Body of pancreas (tissue), 4 donors: ENCODE measurements around the gene GPR37. TPM values are rescaled to one million over a fixed set of nuclear protein-coding genes. Genes with fewer than 3 reads are reported as not detected.
A peak's percentile ranks its signal among the peaks of the same experiment; 100 is the strongest.

Experiments used
- ATAC-seq: fragments of 150-250 bp; one replicate; pipeline ENCODE4 v1.9.1; 2016
- DNase-seq, 4 donors: peaks; one replicate each; pipeline ENCODE4 v3.0.0-alpha.2; 2019
- H3K27ac ChIP-seq, 4 donors: fragments of 200-600 bp; sonication (generic); 1 replicate in 3 of 4; 2 replicates in 1 of 4; pipeline versions ENCODE4 v1.5.1 to v1.6.1; 2016 to 2019; ENCODE audit warnings: mild to moderate bottlenecking in 1 of 4, mixed read lengths in 1 of 4, moderate library complexity in 1 of 4
- H3K27me3 ChIP-seq, 2 donors: fragments of 200-600 bp; sonication (generic); one replicate each; pipeline ENCODE4 v1.6.0; 2016; ENCODE audit warnings: mild to moderate bottlenecking in 1 of 2
- H3K36me3 ChIP-seq, 2 donors: fragments of 200-600 bp; sonication (generic); replicated peaks in 1 of 2; 2 replicates each; pipeline ENCODE4 v1.5.1; 2016; ENCODE audit warnings: low read depth in 2 of 2; ENCODE audit not compliant: insufficient read depth in 1 of 2
- H3K4me1 ChIP-seq: fragments of 200-600 bp; sonication (generic); one replicate; pipeline ENCODE4 v1.6.0; 2016
- H3K4me3 ChIP-seq, 2 donors: fragments of 200-600 bp; sonication (generic); 1 replicate in 1 of 2; 2 replicates in 1 of 2; pipeline ENCODE4 v1.5.1; 2016 to 2019
- H3K9me3 ChIP-seq, 3 donors: fragments of 200-600 bp; sonication (generic); 1 replicate in 2 of 3; 2 replicates in 1 of 3; pipeline ENCODE4 v1.5.1; 2016
- CTCF ChIP-seq, 7 experiments: fragments of 450-650 bp in 4 of 7; fragments of 200-600 bp in 3 of 7; sonication (generic) in 3 of 7; IDR thresholded peaks; one replicate each; pipeline ENCODE4 v1.5.1; 2016 to 2019; ENCODE audit warnings: antibody characterized with exemption in 7 of 7
- POLR2A ChIP-seq, 3 donors: fragments of 450-650 bp; IDR thresholded peaks; one replicate each; pipeline ENCODE4 v1.6.1; 2016; ENCODE audit warnings: antibody characterized with exemption in 3 of 3, mild to moderate bottlenecking in 2 of 3
- WGBS, 2 donors: methylation state at CpG; one replicate each; pipeline ENCODE4 v1.1.5; 2017; 5-methylcytosine and 5-hydroxymethylcytosine counted together
- intact Hi-C: fragments of 100-400 bp; cut with DNase I; formaldehyde crosslinking; loops from one replicate; pipeline ENCODE4 v1.15.1; 2023
- total RNA-seq, 2 donors: library from RNA; depleted of rRNA; stranded (reverse); fragments of >200 nt; gene quantifications; one replicate each; pipeline ENCODE4 v1.1.0, GENCODE V29; 2016

Gene GPR37
- total RNA-seq, 2 donors from 2014 or later = 2.6 to 5.7 TPM

- intact Hi-C loops = no loop called here
- no peak overlapping the region for H3K4me3 ChIP-seq
- DNase-seq = no peak
- no peak overlapping the region for H3K27ac ChIP-seq
- 29 to 38% methylated on average over 1 of the region's 1 CpG for WGBS, 2 donors
- peaks cover 0 to 11% of the 10 kb centered on the region in 2 donors for H3K27me3 ChIP-seq
- H3K4me1 ChIP-seq = peaks cover 19% of the 10 kb centered on the region
- no peaks in the 10 kb centered on the region for H3K36me3 ChIP-seq
- H3K9me3 ChIP-seq = no peaks in the 10 kb centered on the region
- TF ChIP-seq POLR2A (IDR thresholded peaks at IDR 0.05) = no peak
- no peak for TF ChIP-seq CTCF (IDR thresholded peaks at IDR 0.05)
- ATAC-seq = no peak
These were observed 2.9 kb upstream of the GPR37 start for GRCh38 chr7:124768525-124768924.

GRCh38 chr7:124764847-124765400 lies 668 bp downstream of the GPR37 start:
- DNase-seq = peak; percentile 20 to 57 (median 28)
- no peaks in the 10 kb centered on the region for H3K36me3 ChIP-seq
- no peak for TF ChIP-seq CTCF (IDR thresholded peaks at IDR 0.05)
- no peak for TF ChIP-seq POLR2A (IDR thresholded peaks at IDR 0.05)
- peak overlapping the region in 3 of 4 donors; percentile 54 to 76 (median 75) for H3K27ac ChIP-seq
- 0% methylated on average over 3 to 26 of the region's 26 CpGs for WGBS, 2 donors
- H3K4me1 ChIP-seq = peaks cover 32% of the 10 kb centered on the region
- ATAC-seq = peak; percentile 42
- H3K27me3 ChIP-seq = peaks cover 0 to 11% of the 10 kb centered on the region in 2 donors
- intact Hi-C loops = no loop called here
- no peaks in the 10 kb centered on the region for H3K9me3 ChIP-seq
- H3K4me3 ChIP-seq = peak overlapping the region; percentile 12 to 45

GRCh38 chr7:124764051-124764846 lies 1.3 kb downstream of the GPR37 start:
- ATAC-seq (no peak), DNase-seq (peak in 1 of 4 donors; percentile 5)
- intact Hi-C loops = no loop called here
- peaks cover 0 to 11% of the 10 kb centered on the region in 2 donors for H3K27me3 ChIP-seq
- peaks cover 32% of the 10 kb centered on the region for H3K4me1 ChIP-seq
- peak overlapping the region in 2 of 4 donors; percentile 75 to 76 for H3K27ac ChIP-seq
- H3K9me3 ChIP-seq = no peaks in the 10 kb centered on the region
- H3K36me3 ChIP-seq = no peaks in the 10 kb centered on the region
- TF ChIP-seq POLR2A (IDR thresholded peaks at IDR 0.05) (no peak), CTCF (IDR thresholded peaks at IDR 0.05) (no peak)
- WGBS, 2 donors = 9 to 22% methylated on average over 23 to 47 of the region's 48 CpGs
- H3K4me3 ChIP-seq = peak overlapping the region; percentile 12 to 45

GRCh38 chr7:124762611-124763143 lies 2.9 kb downstream of the GPR37 start:
- TF ChIP-seq POLR2A (IDR thresholded peaks at IDR 0.05) (no peak), CTCF (IDR thresholded peaks at IDR 0.05) (no peak)
- peak; percentile 57 to 78 (median 58) for DNase-seq
- 16 to 20% methylated on average over 4 of the region's 4 CpGs for WGBS, 2 donors
- no peak for ATAC-seq
- no peak overlapping the region for H3K4me3 ChIP-seq
- H3K9me3 ChIP-seq = no peaks in the 10 kb centered on the region
- peak overlapping the region in 2 of 4 donors; percentile 43 to 58 for H3K27ac ChIP-seq
- peaks cover 0 to 11% of the 10 kb centered on the region in 2 donors for H3K27me3 ChIP-seq
- no peaks in the 10 kb centered on the region for H3K36me3 ChIP-seq
- peaks cover 32% of the 10 kb centered on the region for H3K4me1 ChIP-seq
- intact Hi-C loops = no loop called here
